OCI-M1 (cell line): ENCODE results near the gene SMIM26.
A peak's percentile ranks its signal among the peaks of the same experiment; 100 is the strongest.

ENCODE experiments used
- DNase-seq: peaks from one replicate; lab custom pipeline; 2025; lab: John Stamatoyannopoulos, UW

The SMIM26 gene

GRCh38 chr20:18585134-18585533 is 17.9 kb downstream of the SMIM26 start:
- peak; percentile 83 for DNase-seq

DNA sequence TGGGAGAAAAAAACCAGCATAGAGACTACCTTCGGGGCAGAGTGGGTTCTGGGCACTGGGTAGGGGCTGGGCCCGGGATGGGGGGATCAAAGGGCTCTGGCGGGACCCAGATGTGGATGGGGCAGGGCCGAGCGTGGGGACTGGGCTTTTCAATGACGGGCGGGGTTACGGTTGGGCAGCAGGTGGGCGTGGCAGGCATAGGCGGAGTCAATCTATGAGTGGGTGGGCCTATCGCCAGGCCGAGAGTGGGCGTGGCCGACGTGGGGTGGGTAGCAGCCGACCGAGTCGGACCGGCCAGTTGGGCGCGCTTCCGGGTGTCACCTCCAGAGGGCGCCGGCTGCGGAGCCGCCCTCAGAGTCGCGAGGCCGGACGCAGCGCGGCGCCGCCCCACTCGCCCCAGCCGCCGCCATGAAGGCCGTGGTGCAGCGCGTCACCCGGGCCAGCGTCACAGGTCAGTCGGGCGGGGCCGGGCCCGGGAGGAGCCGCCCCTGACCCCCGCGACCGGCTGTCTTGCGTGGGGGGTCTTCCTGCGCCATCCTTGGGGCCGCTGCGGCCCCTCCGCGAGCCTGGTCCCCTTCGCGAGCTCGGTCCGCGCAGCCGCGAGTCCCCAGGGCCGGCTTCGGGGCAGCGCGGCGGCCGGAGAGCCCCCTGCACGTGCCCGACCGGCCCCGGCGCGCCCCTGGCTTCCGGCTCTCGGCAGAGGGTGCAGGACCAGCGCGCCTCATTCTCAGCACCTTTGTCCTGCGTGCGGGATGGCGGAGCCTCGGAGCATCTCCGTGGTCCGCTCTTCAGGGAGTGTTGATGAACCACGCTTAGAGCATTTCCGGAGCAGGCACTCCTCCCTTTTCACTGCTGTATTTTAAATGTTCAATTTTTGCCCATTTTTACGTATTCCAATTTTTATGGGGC is 20.7 kb downstream of the SMIM26 start, which contains the start of gene DTD1:
Gene DTD1, plus strand, starts transcription at position 390 of the 909 bp plus-strand sequence. Its CDS starts 19 bp downstream, at position 409.
- DNase-seq: peak; percentile 95

GRCh38 chr20:18588574-18588933 is 21.3 kb downstream of the SMIM26 start:
- DNase-seq: peak; percentile 37

- peak; percentile 26 for DNase-seq
Observed at GRCh38 chr20:18589941-18590674, 22.9 kb downstream of the SMIM26 start.

DNA sequence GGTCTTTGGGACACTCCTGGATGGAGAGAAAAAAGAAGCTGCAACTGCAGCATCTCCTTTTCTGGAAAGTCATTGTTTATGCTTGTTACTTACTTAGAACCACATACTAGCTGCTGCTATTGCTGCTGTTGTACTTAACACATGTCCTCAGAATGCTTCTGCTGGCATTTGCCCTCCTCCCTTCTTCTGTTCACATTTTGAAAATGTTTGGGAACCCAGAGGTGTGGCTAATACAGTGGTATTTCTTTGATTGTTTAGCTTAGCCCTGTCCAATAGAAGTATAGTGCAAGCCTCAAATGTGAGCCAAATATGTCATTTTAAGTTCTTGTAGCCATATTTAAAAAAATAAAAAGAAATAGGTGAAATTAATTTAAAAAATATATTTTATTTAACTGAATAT is 29.0 kb downstream of the SMIM26 start:
- no peak for DNase-seq

DNA sequence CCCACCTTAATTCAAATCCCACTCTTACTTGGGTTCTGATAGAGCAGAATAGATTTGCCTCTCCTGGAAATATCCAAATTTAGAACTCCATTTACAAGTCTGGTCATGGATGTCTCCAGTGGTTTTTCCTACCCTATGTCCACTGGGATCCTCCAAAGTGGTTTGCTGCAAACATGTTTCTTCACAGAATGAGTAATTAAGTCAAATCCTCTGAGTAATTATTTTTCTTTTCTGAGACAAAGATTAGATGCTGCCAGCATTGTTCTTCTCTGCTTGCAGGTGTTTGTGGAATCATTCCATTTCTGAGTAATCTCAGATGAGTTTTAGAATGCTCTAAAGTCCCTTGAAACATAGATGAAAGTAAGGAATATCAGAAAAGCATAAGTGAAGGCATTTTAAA is 42.5 kb downstream of the SMIM26 start:
- no peak for DNase-seq

DNA sequence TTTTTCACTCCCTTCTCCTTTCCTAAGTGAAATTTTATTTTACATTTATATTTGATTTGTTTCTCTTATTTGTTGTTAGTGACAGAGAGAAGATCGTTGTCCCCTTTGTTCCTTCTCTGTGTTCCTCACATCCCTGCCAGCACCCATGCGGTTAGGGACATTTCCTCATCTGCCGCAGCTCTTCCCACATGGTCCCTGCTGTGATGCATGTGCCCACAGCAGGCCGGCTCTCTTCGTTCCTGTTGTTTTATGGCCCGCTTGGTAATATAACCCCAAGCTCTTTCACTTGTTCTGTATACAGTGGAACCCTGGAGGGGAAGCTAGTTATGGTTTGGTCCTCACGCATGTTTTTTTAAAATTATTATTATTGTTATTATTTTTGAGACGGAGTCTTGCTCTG is 44.3 kb downstream of the SMIM26 start:
- DNase-seq: no peak

- no peak for DNase-seq
Observed at GRCh38 chr20:18613553-18613952, 46.3 kb downstream of the SMIM26 start.

DNA sequence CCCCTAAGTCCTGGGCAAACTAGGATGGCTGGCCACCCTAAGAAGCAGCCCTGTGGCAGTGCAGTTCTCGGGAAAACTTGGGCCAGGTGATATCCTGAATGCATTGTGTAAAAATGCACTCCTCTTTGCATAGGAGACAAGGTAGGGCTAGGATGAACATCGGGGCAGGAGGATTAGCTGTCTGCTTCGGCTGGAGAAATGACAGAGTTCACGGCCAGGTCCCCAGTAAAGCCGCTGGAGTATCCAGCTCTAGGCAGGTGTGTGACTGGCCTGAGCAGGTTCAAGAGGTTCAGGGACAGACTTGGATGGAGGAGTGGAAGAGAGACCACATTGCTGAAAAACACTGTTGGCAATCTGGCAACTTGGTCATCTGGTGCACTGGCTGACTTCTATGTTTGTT is 47.0 kb downstream of the SMIM26 start:
- DNase-seq: no peak

DNA sequence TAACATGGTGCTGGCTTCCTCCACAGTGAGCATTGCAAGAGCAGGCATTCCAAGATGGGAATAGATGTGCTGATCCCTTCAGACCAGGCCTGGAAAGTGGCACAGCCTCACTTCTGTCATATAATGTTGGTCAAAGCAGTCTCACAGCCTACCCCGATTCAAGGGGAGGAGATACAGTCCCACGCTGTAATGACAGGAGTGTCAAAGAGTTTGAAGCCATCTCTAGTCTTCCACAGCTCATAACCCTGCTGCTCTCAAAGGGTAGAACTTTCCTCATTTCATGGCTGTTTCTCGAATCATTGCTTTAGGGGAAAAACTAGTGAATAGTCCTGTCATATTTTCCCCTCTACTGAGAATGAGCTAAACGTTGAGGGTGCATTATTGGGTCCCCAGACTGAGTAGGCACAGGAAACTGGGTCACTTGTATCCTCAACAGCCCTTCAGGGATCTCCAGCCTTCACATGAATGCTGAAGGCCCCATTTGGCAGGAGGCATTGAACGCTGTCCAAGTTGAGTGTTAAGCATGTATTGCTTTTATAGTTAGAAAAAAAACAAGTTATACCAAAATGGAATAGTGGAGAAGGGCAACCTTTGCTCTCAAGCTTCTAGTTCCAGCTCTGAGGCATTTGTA is 47.9 kb downstream of the SMIM26 start:
- DNase-seq: no peak
